GM19468 (cell line): ENCODE data around the gene C17orf107.
"Not testable (repeated sequence)": the region's sequence is repeated elsewhere in the genome, so short reads cannot be mapped to it uniquely, and the experiment has no call there.

Source experiments
- ATAC-seq: cut with Tn5 transposase; IDR thresholded peaks from one replicate; pipeline ENCODE4 v1.9.1; 2021; ENCODE audit warnings: mild to moderate bottlenecking, moderate library complexity, moderate number of reproducible peaks; ENCODE audit not compliant: unreplicated experiment; ENCODE audit errors: extremely low read depth

The C17orf107 gene

DNA sequence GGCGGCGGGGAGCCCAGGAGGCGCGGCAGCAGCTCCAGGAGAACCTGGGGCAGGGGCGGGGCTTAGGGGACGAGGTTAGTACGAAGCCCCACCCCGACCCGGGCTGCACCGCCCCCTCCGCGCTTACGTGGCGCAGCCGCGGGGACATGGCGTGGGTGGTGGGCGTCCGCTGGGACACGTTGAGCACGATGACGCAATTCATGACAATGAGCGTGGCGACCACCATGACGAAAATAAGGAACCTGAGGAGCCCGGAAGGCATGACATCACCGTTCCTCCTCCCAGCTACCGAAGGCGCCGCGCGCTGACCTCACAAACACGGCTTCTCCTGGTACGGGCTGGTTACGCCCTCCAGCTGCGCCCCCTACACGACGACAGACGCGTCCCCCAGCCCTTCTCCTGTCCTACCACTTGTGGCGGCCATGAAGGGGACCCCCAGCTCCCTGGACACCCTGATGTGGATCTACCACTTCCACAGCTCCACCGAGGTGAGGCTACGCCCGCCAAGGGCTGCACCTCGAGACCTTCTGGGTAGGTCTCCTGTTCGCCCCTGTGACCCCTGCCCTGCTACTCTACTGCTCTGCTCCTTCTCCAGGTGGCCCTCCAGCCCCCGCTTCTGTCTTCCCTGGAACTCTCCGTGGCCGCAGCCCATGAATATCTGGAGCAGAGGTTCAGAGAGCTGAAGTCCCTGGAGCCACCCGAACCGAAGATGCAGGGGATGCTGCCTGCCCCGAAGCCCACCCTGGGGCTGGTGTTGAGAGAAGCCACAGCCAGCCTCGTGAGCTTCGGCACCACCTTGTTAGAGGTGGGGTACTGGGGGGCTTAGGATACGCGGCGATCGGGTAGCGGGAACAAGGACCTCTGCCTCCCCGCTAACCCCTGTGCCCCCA, at the start of gene C17orf107:
TSS of gene C17orf107 (plus strand) at position 196 of the 890 bp plus-strand sequence. CDS start at position 423, 227 bp downstream.
- ATAC-seq: no peak

DNA sequence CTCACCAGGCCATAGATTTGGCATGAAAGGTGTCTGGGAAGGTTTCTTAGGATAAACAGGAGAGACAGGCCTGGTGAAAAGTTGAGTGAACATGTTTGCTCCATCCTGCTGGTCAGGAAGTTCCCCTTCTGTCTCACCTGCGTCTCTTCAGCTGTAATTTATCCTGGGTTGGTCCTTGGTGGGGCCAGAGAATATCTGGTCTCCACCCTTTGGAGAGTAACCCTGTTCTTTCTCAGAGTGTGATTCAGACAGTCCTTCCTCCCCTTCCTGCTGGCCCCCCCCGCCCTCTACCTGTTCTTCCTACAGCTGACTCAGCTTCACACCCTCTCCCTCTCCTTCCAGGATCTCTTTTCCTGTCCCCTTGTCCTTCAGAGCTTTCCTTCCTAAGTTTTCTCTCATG, 49.1 kb upstream of the C17orf107 start:
- ATAC-seq: no peak

DNA sequence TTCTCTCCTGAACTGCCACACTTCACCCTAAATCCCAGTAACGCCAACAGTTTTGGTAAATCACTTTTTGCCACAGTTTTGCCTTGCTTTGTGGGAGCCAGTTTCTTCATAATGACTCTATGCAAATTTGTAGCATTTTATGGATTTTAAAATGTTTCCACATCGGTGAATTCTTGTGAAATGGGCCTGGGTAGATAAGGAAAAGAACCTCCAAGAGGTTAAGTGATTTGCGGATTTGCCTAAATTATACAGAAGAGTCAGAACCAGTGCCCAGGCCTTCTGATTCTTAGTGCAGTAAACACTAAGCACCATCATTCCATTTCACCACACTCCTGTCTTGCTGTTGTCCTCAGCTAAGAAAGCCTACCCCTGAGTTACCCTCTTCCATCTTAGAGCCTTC, 48.3 kb upstream of the C17orf107 start:
- ATAC-seq: no peak

DNA sequence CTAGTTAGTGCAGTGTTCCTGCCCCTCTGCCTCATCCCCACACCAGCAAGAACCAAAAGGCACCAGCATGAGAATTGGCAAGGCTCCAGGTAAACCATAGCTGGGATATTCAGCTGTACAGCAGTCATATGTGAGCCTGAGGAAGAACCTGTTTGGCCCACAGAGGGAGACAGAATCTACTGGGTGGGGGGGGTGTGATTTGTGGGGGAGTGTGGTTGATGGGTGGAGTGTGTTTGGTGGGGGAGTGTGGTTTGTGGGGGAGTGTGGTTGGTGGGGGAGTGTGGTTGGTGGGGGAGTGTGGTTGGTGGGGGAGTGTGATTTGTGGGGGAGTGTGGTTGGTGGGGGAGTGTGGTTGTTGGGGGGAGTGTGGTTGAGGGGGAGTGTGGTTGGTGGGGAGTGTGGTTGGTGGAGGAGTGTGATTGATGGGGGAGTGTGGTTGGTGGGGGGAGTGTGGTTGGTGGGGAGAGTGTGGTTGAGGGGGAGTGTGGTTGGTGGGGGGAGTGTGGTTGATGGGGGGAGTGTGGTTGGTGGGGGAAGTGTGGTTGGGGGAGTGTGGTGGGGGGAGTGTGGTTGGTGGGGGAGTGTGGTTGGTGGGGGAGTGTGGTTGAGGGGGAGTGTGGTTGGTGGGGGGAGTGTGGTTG, 46.6 kb upstream of the C17orf107 start:
- ATAC-seq: no peak

DNA sequence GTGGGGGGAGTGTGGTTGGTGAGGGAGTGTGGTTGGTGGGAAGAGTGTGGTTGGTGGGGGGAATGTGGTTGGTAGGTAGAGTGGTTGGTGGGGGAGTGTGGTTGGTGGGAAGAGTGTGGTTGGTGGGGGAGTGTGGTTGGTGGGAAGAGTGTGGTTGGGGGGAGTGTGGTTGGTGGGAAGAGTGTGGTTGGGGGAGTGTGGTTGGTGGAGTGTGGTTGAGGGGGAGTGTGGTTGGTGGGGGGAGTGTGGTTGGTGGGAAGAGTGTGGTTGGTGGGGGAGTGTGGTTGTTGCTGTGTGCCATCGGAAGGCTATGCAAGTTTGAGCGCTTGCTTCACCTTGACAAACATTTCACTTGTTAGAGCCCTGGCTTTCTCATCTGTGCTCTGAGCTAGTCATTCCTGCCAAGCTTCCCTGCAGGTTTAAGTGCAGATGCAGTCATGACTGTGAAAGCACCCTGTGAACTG, 46.1 kb upstream of the C17orf107 start:
- no peak for ATAC-seq

DNA sequence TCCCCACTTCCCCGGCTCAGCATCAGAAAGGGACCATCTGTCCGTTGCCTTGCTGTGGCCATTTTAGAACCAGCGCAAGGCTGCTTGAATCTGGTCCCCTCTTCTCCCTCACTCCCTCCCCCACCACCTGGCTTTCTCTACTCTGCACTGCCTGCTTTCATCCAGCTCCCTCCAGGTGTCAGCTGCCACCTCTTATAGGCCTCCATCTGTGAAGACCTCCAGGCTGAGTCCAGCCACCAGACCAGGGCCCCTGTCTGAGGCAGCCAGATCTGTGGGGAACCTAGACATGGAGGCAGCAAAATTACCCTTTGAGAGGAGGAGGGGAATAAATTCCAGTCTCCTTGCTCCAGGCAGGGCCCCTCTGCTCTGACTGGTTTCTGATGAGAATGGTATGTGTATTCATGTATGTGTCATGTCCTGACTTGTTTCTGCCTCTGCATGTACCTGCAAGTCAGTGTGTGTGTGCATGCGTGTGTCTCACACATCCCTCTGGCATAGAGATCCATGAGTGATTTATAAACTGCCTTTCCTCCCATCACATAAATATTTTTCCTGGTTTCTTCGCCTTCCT, 45.1 kb upstream of the C17orf107 start:
- ATAC-seq: no peak

DNA sequence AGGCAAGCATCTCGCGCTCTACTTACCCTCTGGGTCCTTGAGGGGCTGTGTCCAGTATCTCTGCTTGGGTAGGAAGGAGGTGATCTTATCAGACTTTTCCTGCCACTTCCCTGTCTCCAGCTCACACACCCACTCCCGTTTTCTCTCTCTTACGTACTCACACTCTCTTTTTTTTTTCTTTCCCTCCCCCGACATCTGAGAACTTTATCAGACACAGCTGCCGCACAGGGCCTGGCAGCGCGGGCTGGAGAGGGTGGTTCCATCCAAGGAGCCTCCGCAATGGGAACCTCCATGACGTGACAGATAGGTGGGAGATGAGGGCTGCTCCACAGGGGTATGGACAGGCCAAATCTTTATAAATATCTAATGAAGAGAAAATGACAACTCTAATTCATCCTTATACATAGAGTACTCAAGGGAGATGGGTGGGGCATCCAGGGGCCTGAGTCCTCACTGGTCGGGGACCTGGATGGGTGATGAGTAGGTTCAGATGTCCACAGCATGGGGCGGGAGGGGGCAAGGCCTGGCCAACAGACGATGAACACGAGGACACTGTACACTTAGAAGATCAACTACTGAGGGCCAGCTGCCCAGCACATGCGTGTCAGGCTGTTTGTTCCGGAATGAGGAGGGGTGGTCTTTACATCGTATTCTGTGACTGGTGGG, 42.9 kb upstream of the C17orf107 start:
- no peak for ATAC-seq

DNA sequence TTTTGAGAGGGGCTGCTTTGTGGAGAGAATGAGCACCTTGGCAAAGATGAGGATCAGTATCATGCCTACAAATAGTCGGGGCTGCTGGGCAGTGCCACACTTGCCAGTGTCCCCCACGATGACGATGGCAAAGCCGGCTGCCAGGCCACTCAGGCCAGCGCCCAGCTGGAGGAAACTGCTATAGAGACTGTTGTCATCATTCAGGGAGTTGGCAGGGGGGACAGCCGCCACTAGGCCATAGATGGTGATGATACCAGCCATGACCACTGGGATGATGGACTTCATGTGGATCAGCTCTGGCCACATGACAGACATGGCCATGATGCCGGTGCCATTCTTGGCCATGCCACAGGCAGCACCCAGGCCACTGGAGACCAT, 42.4 kb upstream of the C17orf107 start:
- ATAC-seq: no peak

DNA sequence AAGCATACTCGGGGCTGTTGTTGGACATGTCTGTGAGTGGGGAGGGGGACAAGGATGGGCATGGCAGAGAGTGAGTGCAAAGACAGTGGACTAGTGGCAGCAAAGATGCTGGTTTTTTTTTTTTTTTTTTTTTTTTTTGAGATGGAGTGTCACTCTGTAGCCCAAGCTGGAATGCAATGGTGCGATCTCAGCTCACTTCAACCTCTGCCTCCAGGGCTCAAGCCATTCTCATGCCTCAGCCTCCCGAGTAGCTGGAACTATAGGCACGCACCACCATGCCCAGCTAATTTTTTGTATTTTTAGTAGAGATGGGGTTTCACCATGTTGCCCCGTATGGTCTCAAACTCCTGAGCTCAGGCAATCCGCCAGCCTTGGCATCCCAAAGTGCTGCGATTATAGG, 42.0 kb upstream of the C17orf107 start:
- not testable (repeated sequence) for ATAC-seq

DNA sequence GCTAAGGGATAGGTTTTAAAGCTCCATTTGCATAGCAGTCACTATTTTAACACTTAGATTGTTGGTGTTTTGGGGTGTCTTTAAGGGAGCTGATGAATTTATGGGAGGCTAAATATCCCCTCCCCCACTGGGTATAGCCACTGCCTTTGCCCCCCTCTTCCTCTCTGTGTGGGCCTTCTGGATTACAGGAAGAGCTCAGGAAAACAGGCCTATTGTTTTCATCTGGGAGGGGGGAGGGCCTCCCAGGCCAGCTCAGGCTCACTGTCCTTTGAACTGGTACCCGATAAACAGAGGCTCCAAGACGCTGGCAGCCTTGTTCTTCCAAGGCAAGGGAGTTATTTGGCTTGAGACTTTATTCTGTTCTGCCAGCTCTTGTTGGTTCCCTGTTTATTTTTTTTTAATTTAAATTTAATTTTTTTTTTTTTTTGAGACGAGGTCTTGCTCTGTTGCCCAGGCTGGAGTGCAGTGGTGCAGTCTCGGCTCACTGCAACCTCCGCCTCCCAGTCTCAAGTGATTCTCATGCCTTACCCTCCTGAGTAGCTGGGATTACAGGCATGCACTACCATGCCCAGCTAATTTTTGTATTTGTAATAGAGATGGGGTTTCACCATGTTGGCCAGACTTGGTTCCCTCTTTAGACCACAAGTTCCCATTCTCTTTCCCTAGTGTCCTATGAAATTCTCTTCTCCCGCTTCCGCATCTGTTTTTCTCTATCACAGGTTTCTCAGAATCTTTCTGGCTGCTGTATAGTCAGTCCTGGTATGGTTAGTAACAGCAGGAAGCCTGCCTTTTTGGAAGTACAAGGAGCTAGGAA, 41.1 kb upstream of the C17orf107 start:
- no peak for ATAC-seq

DNA sequence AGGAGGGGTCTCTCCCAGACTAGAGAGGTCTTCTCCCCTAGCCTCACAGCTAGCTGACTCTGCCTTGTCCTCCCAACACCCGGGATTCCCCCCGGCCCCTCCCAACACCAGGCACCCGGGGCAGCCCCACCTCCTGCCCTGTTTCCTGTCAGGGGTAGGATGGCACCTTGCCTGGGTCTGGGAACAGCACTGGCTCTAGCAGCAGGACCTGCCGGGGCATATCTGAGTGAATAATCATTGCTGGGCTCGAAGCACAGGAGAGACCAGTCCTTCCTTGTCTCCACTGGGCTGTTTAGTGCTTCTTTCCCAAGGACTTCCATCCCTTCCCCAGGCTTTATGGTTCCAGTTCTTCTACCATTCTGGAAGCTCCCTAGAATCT, 40.5 kb upstream of the C17orf107 start:
- no peak for ATAC-seq

DNA sequence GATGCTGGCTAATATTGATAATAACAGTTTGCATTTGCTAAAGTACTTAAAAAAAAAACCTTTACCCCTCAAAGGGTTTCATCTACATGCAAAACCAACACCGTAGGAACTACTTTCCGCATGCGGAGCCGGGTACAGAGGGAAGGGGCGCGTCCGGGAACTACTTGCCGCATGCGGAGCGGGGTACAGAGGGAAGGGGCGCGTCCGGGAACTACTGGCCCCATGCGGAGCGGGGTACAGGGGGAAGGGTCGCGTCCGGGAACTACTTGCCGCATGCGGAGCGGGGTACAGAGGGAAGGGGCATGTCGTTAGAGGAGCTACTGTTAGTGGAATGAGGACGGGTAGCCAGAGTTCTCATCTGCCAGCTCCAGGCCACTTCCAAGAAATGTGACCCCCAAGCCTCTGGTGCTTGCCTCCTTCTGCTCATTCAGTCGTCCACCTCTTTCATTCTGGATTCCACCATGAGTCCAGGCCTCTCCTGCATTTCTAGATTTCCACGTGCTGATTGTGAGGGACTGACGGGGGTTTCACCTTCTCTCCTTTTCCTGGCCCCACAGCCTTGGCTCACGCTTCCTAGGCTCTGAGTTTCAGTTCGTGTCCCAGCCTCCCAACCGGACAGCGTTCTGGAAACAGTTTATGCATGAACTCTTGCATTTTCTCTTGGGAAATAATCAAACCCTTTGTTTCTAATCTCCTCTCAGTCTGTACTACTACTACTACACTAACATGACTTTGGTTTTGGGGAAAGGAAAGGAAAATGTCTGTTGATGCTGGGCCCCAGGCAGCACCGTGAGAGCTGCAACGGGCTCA, 39.3 kb upstream of the C17orf107 start:
- ATAC-seq: no peak

DNA sequence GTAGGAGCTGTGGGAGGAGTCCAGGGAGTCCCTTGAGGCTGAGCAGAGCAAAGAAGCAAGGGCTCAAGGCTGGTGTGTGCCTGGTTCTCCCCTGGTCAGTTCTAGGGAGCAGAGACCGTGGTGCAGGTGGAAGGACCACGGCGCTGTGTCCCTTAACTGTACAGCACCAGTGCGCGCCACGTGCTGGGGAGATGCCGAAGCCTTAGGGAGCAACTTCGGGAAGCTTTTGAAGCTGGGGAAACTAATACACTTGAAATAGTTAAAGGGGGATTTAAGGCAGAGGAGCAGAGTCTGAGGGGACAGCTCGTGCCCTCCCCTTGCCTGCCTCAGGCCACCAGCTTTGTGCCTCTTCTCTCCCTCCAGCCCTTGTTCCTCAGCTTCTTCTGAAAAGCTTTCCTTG, 38.7 kb upstream of the C17orf107 start:
- ATAC-seq: no peak

DNA sequence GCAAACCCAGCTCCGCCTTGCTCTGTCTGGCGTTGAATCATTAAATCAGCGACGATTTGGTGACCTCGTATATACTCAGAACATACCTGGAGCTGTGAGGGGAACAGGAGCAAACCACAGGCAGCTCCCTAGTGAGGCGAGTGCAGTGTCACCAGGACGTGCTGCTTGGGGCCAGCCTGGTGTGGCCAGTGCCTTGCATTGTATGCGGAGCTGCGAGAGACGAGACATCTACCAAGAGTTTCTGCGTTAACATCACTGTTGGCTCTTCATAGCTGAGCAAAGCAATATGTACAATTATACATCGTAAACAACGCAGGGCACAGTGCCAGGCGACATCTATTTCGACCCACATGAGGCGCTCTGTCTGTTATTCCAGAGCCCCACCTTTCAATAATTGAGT, 38.3 kb upstream of the C17orf107 start:
- no peak for ATAC-seq

DNA sequence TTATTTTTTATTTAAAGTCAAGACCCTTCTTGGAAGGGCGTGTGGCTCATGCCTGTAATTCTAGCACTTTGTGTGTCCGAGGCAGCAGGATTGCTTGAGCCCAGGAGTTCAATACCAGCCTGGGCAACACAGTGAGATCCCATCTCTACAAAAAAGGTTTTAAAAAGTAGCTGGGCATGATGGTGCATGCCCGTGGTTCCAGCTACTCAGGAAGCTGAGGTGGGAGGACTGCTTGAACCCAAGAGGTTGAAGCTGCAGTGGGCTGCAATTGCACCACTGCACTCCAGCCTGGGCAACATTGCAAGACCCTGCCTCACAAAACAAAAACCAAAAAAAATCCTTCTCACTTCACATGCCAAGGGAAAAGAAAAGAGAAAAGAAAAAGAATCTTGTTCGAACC, 36.6 kb upstream of the C17orf107 start:
- no peak for ATAC-seq

DNA sequence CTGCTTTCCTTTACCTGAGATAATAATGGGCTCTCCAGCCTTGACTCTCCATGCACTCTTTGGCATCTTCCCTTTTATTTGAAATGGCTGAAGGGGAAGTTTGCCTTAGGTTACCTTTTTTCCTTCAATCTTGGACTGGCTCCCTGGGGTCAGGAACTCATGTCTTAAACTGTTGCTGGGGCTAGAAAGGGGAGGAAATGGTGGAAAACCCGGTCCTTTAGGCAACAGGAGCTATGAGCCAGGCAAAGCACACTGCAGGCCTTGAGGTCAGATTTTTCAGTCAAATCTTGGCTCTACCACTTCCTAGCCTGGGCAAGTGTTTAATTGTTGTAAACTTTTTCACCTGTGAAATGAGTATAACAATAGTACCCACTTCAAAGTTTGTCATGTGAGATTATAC, 36.0 kb upstream of the C17orf107 start:
- ATAC-seq: no peak

DNA sequence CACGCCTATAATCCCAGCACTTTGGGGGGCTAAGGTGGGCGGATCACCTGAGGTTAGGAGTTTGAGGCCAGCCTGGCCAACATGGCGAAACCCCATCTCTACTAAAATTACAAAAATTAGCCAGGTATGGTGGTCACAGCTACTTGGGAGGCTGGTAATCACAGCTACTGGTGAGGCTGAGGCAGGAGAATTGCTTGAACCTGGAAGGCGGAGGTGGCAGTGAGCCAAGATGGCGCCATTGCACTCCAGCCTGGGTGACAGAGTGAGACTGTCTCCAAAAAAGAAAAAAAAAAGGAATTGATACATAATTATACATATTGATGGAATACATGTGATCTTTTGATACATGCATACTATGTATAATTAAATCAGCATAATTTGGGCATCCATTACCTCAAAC, 31.8 kb upstream of the C17orf107 start:
- not testable (repeated sequence) for ATAC-seq

DNA sequence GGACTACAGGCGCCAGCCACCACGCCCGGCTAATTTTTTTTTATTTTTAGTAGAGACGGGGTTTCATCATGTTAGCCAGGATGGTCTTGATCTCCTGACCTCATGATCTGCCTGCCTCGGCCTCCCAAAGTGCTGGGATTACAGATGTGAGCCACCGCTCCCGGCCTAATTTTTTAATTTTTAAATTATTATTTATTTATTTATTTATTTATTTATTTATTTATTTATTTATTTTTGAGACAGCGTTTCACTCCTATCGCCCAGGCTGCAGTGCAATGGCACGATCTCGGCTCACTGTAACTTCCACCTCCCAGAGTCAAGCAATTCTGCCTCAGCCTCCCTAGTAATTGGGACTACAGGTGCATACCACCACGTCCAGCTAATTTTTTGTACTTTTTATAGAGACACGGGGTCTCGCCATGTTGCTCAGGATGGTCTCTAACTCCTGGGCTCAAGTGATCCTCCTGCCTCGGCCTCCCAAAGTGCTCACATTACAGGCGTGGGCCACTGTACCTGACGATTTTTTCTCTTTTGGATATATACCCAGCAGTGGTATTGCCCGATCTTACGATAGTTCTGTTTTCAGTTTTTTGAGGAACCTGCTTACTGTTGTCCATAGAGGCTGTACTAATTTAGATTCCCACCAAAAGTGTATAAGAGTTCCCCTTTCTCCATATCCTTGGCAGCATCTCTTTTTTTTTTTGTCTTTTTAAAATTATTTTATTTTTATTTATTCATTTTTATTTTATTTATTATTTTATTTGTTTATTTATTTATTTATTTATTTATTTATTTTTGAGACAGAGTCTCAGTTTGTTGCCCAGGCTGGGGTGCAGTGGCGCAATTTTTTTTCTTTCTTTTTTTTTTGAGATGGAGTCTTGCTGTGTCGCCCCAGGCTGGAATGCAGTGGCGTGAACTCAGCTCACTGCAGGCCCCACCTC, 30.0 kb upstream of the C17orf107 start:
- not testable (repeated sequence) for ATAC-seq
